ENCODE measurements around the gene ZNF273. TPM values are rescaled to one million over a fixed set of nuclear protein-coding genes. Genes with fewer than 3 reads are reported as not detected.

ZNF273 gene
- total RNA-seq, 4 donors from 2014 or later: 0.29 to 9.3 (median 2.3) TPM

GRCh38 chr7:64879086-64879730, 23.9 kb upstream of the ZNF273 start:
- peaks cover 0 to 11% (median 0%) of the 10 kb centered on the region in 3 donors for H3K27me3 ChIP-seq
- no peaks in the 10 kb centered on the region for H3K4me1 ChIP-seq
- intact Hi-C loops (cut with DNase I; ENCODE audit: low total_unique reads): no loop called here
- no peak for TF ChIP-seq POLR2A (IDR thresholded peaks at IDR 0.05)
- TF ChIP-seq CTCF (IDR thresholded peaks at IDR 0.05 in 4 of 5, conservative IDR thresholded peaks at IDR 0.05 in 1 of 5): no peak
- H3K36me3 ChIP-seq: no peaks in the 10 kb centered on the region
- DNase-seq (no peak), ATAC-seq (no peak)
- H3K9me3 ChIP-seq: no peaks in the 10 kb centered on the region
- in situ Hi-C loops (cut with MboI; ENCODE audit: low sequenced_read_pairs in 4 of 4): no loop called here
- no peak overlapping the region for H3K4me3 ChIP-seq
- no peak overlapping the region for H3K27ac ChIP-seq

- no peaks in the 10 kb centered on the region for H3K9me3 ChIP-seq
- no peaks in the 10 kb centered on the region for H3K4me1 ChIP-seq
- TF ChIP-seq POLR2A (IDR thresholded peaks at IDR 0.05): no peak
- TF ChIP-seq CTCF (IDR thresholded peaks at IDR 0.05 in 4 of 5, conservative IDR thresholded peaks at IDR 0.05 in 1 of 5): no peak
- ATAC-seq (no peak), DNase-seq (no peak)
- in situ Hi-C loops (cut with MboI; ENCODE audit: low sequenced_read_pairs in 4 of 4): no loop called here
- peaks cover 0 to 11% (median 0%) of the 10 kb centered on the region in 3 donors for H3K27me3 ChIP-seq
- H3K4me3 ChIP-seq: no peak overlapping the region
- H3K27ac ChIP-seq: no peak overlapping the region
- intact Hi-C loops (cut with DNase I; ENCODE audit: low total_unique reads): no loop called here
- H3K36me3 ChIP-seq: no peaks in the 10 kb centered on the region
Observed at GRCh38 chr7:64879800-64880199, 23.3 kb upstream of the ZNF273 start.

DNA sequence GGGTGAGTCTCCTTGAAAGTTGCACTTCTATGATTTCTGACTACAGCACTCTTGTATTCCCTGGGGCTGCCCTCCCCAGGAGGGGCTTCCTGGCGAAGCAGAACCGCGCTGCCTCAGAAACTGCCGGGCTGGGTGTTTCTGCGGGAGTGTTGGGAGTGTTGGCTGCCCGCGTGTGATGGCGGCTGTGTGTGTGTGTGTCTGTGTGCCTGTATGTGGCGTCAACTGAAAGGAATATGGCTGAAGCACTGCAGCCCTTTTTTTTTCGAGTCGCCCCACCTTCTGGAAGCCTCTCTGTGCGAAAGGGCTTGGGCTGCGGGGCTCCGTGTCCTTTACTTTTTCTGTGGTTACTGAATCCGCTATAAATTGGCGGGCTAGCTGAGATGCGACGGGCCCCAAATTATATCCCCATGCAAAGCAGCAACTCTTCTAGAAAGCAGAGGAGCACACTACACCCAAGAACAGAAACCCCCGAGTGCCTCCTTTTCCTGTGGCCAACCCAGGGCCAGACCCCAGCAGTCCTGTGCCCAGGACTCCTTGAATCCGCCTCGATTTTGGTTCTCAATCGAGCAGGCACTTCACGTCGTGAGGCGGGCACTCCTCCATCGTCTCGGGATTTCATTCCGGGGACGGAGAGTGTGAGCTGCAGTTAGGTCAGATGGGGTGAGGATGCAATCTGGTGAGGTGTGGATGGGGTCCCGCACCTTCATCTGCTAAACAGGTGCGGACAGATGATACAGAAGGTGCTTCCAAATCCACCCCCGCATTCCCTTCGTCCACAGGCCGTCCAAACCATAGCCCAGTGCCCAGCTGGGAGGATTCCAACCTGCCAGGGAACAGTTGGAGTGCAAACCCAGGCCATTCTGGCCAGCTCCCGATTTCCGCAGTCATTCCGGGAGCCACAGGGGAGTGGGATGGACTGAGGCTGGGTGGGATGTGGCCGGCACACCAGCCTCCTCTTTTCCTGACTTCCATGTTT, 22.5 kb upstream of the ZNF273 start:
- in situ Hi-C loops (cut with MboI; ENCODE audit: low sequenced_read_pairs in 4 of 4): no loop called here
- H3K4me1 ChIP-seq: no peaks in the 10 kb centered on the region

More for the DNA sequence above, 22.5 kb upstream of the ZNF273 start:
- TF ChIP-seq POLR2A (IDR thresholded peaks at IDR 0.05) (no peak), CTCF (IDR thresholded peaks at IDR 0.05 in 4 of 5, conservative IDR thresholded peaks at IDR 0.05 in 1 of 5) (no peak)
- peaks cover 0 to 14% (median 0%) of the 10 kb centered on the region in 3 donors for H3K27me3 ChIP-seq
- H3K36me3 ChIP-seq: no peaks in the 10 kb centered on the region
- H3K9me3 ChIP-seq: no peaks in the 10 kb centered on the region
- no peak for ATAC-seq
- intact Hi-C loops (cut with DNase I; ENCODE audit: low total_unique reads): no loop called here
- H3K4me3 ChIP-seq: no peak overlapping the region
- no peak for DNase-seq
- no peak overlapping the region for H3K27ac ChIP-seq
